PC-3 (cell line): Measurements from ENCODE around the gene HEYL. TPM values are rescaled to one million over a fixed set of nuclear protein-coding genes. Genes with fewer than 3 reads are reported as not detected.

Experiments used
- ATAC-seq: fragments of 200-7000 bp; cut with Tn5 transposase; 2 replicates; pipeline ENCODE4 v1.9.1; 2020; ENCODE audit warnings: mild to moderate bottlenecking, moderate library complexity
- BruUV-seq: library from RNA; stranded (reverse); fragments of 400-500 nt; replicated peaks from 2 replicates; lab custom pipeline; 2021; lab: Mats Ljungman, UMichigan
- CTCF ChIA-PET: fragments of 300-600 bp; sonication (Branson Sonifier 250); formaldehyde crosslinking; loops from one replicate; lab custom pipeline; 2022; ENCODE audit warnings: antibody characterized with exemption; lab: Charles Lee
- POLR2A ChIA-PET: fragments of 300-600 bp; sonication (Branson Sonifier 250); formaldehyde crosslinking; loops from one replicate; lab custom pipeline; 2022; ENCODE audit warnings: antibody characterized with exemption; ENCODE audit not compliant: unreplicated experiment; lab: Charles Lee
- DNase-seq: peaks from one replicate; pipeline ENCODE4 v3.0.0-alpha.2; 2015
- H2AFZ ChIP-seq: fragments of 300-600 bp; sonication (generic); 2 replicates; pipeline ENCODE4 v1.6.0; 2016; ENCODE audit warnings: antibody characterized with exemption, low read length
- H3F3A ChIP-seq: fragments of 300-600 bp; sonication (generic); one replicate; pipeline ENCODE4 v1.6.0; 2017; ENCODE audit warnings: antibody characterized with exemption, low read length, control low read depth, mild to moderate bottlenecking; ENCODE audit not compliant: unreplicated experiment
- H3K27ac ChIP-seq: fragments of 300-600 bp; sonication (generic); 2 replicates; pipeline ENCODE4 v1.5.1; 2016; ENCODE audit warnings: mild to moderate bottlenecking, low read length
- H3K27me3 ChIP-seq: fragments of 300-600 bp; sonication (generic); 2 replicates; pipeline ENCODE4 v1.6.1; 2016; ENCODE audit warnings: low read length, mixed read lengths
- H3K36me3 ChIP-seq: fragments of 300-600 bp; sonication (generic); 2 replicates; pipeline ENCODE4 v1.6.1; 2016; ENCODE audit warnings: low read depth, mixed run types, low read length, mixed read lengths
- H3K4me1 ChIP-seq: fragments of 300-600 bp; sonication (generic); 2 replicates; pipeline ENCODE4 v1.5.1; 2016; ENCODE audit warnings: low read length; ENCODE audit not compliant: insufficient read depth
- H3K4me2 ChIP-seq: fragments of 300-600 bp; sonication (generic); 2 replicates; pipeline ENCODE4 v1.6.0; 2016; ENCODE audit warnings: low read length
- H3K4me3 ChIP-seq: fragments of 300-600 bp; sonication (generic); 2 replicates; pipeline ENCODE4 v1.5.1; 2016; ENCODE audit warnings: mild to moderate bottlenecking, low read length, mixed read lengths
- H3K79me2 ChIP-seq: fragments of 300-600 bp; sonication (generic); 2 replicates; pipeline ENCODE4 v1.6.1; 2017; ENCODE audit warnings: low read length, mixed read lengths
- H3K9ac ChIP-seq: fragments of 300-600 bp; sonication (generic); 2 replicates; pipeline ENCODE4 v1.6.0; 2016; ENCODE audit warnings: mild to moderate bottlenecking, low read length
- H3K9me2 ChIP-seq: fragments of 300-600 bp; sonication (generic); replicated peaks from 2 replicates; pipeline ENCODE4 v1.6.1; 2016; ENCODE audit warnings: mixed run types, low read length, mixed read lengths
- H3K9me3 ChIP-seq: fragments of 300-600 bp; sonication (generic); 2 replicates; pipeline ENCODE4 v1.6.1; 2016; ENCODE audit warnings: low read length, mixed read lengths
- H4K20me1 ChIP-seq: fragments of 300-600 bp; sonication (generic); 2 replicates; pipeline ENCODE4 v1.6.1; 2016; ENCODE audit warnings: low read length, mixed read lengths
- CTCF ChIP-seq: fragments of 300-600 bp; sonication (generic); conservative IDR thresholded peaks from 2 replicates; pipeline ENCODE4 v1.5.1; 2017; ENCODE audit warnings: antibody characterized with exemption, low read depth, mild to moderate bottlenecking, low read length
- EZH2 ChIP-seq: fragments of 300-600 bp; sonication (generic); IDR thresholded peaks from one replicate; pipeline ENCODE4 v1.6.1; 2017; ENCODE audit warnings: antibody characterized with exemption, mild to moderate bottlenecking, low read length; ENCODE audit not compliant: unreplicated experiment
- EZH2phosphoT487 ChIP-seq: fragments of 300-600 bp; sonication (generic); IDR thresholded peaks from 2 replicates; pipeline ENCODE4 v1.6.1; 2018; ENCODE audit warnings: mild to moderate bottlenecking, antibody characterized with exemption, low read length, borderline replicate concordance
- intact Hi-C: fragments of 100-400 bp; cut with micrococcal nuclease; formaldehyde crosslinking; loops from 2 replicates; pipeline ENCODE4 v1.9.0; 2023
- total RNA-seq: library from RNA; depleted of rRNA; stranded (reverse); fragments of >200 nt; gene quantifications from 2 replicates; pipeline ENCODE4 v1.2.3, GENCODE V29; 2014

HEYL gene
- total RNA-seq, 1 experiment from 2014 or later: not detected

- intact Hi-C loops: no loop called here
- H3F3A ChIP-seq: no peaks in the 10 kb centered on the region
- peaks cover 8% of the 10 kb centered on the region; the same call in 1 of the 2 replicates for H3K4me1 ChIP-seq
- ATAC-seq (no peak), DNase-seq (no peak)
- no peak overlapping the region for H2AFZ ChIP-seq
- TF ChIP-seq EZH2 (no peak), CTCF (no peak), EZH2phosphoT487 (no peak)
- no peak overlapping the region for H3K27ac ChIP-seq
- no peak overlapping the region for H3K4me3 ChIP-seq
- no peaks in the 10 kb centered on the region for H3K9me2 ChIP-seq
- no peaks in the 10 kb centered on the region for H3K36me3 ChIP-seq
- H3K79me2 ChIP-seq: no peaks in the 10 kb centered on the region
- no peak overlapping the region for H3K4me2 ChIP-seq
- peaks cover 2% of the 10 kb centered on the region; the same call in 1 of the 2 replicates for H3K27me3 ChIP-seq
- ChIA-PET POLR2A (no interaction called here), CTCF (no interaction called here)
- BruUV-seq: no TSS peak
- no peak overlapping the region for H3K9ac ChIP-seq
- no peaks in the 10 kb centered on the region for H4K20me1 ChIP-seq
- no peaks in the 10 kb centered on the region for H3K9me3 ChIP-seq
Observed at GRCh38 chr1:39640861-39641260, 1.4 kb upstream of the HEYL start.

- Histone ChIP-seq H3K79me2 (no peaks in the 10 kb centered on the region), H3K9me2 (no peaks in the 10 kb centered on the region), H3K9ac (no peak overlapping the region), H3K27me3 (peaks cover 5% of the 10 kb centered on the region; the same call in 1 of the 2 replicates), H3K4me1 (peaks cover 8% of the 10 kb centered on the region; the same call in 1 of the 2 replicates), H2AFZ (no peak overlapping the region), H3F3A (no peaks in the 10 kb centered on the region), H4K20me1 (no peaks in the 10 kb centered on the region), H3K9me3 (no peaks in the 10 kb centered on the region), H3K36me3 (no peaks in the 10 kb centered on the region), H3K4me3 (no peak overlapping the region), H3K4me2 (no peak overlapping the region), H3K27ac (no peak overlapping the region)
- CTCF ChIA-PET: no interaction called here
- no TSS peak for BruUV-seq
- no peak for TF ChIP-seq CTCF
- no peak for TF ChIP-seq EZH2
- TF ChIP-seq EZH2phosphoT487: no peak
- DNase-seq (no peak), ATAC-seq (no peak)
- POLR2A ChIA-PET: no interaction called here
- intact Hi-C loops: no loop called here
Observed at GRCh38 chr1:39638965-39639304, 508 bp downstream of the HEYL start.

DNA sequence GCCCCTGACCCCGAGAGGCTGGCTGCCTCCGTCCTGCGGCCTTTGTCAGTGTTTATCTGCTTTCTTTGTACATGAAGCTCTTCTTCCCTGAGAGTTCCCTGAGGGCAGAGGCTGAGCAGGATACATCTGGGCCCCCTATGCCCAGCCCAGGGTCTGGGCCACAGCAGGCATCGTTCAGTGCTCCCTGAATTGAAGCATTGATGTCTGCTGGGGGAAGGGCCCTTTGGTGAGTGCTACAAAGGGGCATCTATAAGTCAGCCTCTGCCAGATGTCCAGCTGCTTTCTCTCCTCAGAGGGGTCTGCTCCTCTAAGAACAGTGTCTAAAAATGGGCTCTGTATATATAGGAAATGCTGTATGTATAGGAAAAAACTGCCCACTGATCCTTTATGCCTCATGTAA lies 2.1 kb downstream of the HEYL start:
- intact Hi-C loops: no loop called here
- no peaks in the 10 kb centered on the region for H3K36me3 ChIP-seq
- no peaks in the 10 kb centered on the region for H3F3A ChIP-seq
- H2AFZ ChIP-seq: no peak overlapping the region
- peaks cover 13% of the 10 kb centered on the region for H3K27me3 ChIP-seq
- no peaks in the 10 kb centered on the region for H3K4me1 ChIP-seq
- no TSS peak for BruUV-seq
- no peaks in the 10 kb centered on the region for H3K9me3 ChIP-seq
- H3K9me2 ChIP-seq: no peaks in the 10 kb centered on the region
- no peak overlapping the region for H3K4me3 ChIP-seq
- no peaks in the 10 kb centered on the region for H3K79me2 ChIP-seq
- no peak overlapping the region for H3K9ac ChIP-seq
- TF ChIP-seq EZH2phosphoT487: no peak
- TF ChIP-seq EZH2: no peak
- no peak for TF ChIP-seq CTCF
- no peak for ATAC-seq
- DNase-seq: no peak
- ChIA-PET POLR2A (no interaction called here), CTCF (no interaction called here)
- H3K27ac ChIP-seq: no peak overlapping the region
- H3K4me2 ChIP-seq: no peak overlapping the region
- no peaks in the 10 kb centered on the region for H4K20me1 ChIP-seq
